Measurements from ENCODE around the gene FATE1.

The FATE1 gene

DNA sequence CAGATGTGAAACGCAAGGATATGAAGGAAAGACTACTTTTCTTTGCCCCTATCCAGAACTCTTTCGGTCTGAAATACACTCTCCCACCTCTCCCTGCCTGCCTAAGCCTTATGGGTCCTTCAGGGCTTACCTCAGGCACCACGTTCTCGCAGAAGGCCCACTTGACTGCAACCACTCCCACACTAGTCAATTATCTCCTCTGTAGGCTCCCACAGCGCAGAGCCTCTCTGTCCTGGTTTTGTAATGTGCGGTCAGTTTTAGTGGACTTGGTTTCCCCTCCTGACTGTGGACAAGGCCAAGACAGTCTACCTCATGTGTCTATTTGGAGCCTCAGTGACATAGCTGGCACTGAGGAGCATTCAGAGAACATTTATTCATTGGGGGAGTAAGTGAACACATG, 29.8 kb downstream of the FATE1 start:
- no peak for FAIRE-seq

DNA sequence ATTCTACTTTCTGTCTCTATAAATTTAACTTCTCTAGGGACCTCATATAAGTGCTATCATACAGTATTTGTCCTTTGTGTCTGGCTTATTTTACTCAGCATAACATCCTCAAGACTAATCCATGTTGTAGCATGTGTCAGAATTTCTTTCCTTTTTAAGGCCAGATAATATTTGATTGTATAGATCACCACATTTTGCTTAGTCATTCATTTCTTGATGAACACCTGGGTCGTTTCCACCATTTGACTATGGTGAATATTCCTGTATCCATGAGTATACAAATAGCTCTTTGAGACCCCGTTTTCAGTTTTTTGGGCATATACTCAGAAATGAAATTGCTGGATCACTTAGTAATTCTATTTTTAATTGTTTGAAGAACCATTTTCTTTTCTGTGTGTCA, 30.7 kb downstream of the FATE1 start:
- FAIRE-seq: no peak

DNA sequence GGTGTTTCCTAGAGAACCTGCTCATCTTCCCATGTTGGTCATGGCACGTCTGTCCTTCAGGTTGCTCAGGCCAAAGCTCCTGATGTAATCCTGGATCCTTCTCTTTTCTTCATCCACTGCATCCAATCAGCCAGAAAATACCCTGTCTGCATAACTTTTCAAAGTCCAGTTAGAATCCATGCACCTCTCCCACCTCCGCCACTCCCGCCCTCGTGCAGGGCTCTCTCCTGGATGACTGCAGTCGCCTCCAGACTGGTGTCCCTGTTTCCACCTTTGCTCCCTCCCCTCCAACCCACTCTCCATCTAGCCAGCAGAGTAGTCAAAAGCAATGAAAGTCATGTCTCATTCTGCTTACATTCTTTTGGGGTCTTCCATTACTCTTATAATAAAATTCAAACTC, 34.7 kb downstream of the FATE1 start:
- FAIRE-seq: no peak

DNA sequence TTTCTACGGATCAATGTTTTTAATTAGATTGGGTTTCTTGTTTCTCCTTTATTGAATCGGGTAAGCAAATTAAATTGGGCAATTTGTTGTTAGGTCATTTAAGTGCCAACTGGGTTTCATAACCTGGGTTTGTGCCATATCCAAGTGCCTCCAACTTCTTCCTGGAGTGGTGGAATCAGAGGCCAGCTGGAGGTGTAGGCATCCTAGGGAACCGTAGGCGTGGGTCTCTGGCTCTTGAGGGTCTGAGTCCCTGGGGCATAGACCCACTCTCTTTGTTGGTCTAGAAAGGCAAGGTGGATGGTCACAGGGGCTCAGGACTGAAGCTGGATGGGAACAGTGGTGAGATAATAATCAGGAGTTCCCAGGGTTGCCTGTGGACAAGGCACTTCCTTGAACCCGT, 37.0 kb downstream of the FATE1 start:
- FAIRE-seq: no peak

DNA sequence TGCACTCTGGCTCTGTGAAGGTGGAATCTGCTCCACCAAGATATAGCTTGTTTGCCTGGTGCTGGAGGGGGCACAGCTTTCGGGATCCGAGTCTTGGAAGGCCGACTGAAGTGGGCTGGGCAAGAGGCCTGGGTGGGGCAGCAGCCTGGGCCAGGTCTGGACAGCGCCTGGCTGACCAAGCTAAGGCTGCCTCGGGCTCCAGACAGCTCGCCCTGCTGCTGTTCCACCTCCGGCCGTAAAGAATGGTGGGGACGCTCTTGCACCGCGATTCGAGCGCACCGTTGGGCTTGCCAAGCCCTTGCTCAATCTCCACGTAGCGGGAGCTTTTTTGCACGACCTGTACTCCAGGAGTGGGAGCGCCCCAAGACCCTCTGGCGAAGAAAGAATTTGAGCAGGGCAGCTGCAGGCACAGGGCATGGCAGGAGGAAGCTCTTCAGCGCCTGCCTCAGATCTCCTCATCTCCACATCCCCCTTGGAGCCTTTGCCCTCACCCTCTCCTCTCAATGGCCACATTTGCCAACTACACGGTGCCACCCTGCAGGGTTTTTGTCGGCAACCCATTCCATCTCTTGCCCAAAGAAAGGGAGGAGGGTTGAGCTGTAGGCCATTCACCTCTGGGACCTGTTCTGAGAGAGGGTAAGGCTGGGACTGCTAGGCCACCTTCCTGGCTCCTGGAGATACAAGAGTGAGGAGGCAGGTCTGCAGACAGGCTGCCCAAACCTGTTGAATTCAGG, 37.6 kb downstream of the FATE1 start:
- FAIRE-seq: no peak

DNA sequence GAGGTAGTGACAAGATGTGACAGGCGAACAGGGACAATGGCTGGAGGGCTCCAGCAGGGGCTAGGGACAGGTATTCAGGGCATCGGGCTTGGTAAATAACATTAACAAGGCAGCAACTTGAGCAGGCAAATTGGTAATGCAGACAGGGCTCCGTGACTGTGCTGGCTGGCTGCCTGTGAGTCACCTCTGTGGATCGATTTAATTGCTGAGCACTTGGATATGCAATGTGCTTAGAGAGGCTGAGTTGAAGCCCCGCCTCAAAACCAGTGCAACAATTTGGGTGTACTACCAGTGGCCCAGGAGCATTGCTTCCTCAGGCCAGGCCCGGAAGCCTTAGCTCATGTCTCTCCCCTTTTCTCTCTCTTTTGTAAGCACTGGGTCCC, 38.2 kb downstream of the FATE1 start:
- FAIRE-seq: no peak

DNA sequence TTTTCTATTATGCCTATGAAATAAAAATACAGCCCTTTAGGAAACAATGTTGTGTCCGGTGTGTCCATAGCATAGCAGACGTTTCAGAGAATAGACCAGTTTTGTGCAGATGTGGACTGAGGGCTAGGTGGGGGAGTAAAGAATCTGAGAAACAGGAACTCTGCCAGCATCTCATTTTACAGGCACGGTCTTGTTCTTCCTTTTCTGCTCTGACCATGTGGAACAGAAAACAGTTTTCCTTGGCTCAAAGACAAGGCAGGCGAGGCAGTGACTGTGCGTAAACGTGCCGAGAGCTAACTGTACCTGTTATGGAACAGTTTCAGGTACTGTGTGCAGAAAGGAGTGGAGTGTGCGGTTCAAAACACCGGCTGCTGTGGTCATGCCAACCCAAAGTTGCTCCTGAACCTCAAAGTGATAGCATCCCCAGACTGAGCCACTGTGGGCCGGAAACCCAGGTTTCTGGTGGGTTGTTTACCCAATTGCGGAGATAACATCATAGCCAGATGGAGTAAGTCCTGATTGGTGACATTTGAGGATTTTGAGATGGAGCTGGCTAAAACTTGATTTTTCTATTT, 38.9 kb downstream of the FATE1 start:
- no peak for FAIRE-seq

DNA sequence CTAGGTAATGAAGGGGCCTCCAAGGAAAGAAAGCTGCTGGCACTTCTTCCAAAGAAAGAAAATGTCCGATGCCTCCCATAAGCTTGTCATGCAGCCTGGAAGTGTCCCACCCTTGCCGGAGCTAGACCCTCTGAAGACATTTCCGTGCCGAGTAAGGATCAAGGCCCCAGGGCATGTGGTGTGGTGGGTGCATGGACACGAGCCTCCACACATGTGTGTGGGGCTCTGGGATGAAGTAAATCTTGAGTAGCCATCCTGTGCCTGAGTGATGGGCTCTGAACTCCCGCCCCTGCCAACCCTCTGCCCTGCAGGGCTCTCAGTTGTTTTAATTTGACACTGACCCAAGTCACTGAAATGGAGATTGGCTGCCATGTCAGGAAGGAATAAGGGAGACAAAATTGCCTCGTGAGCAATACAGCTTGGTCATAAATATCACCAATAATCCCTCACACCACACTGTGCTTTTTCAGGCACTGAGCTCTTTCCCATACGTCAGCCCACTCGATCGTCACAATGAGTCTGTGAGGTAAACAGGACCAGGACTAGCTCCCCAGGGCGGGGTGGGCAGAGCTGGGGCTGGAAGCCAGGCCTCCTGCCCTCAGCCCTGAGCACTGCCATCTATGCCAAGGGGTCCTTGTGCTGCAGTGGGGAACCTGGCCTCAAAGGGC, 43.3 kb downstream of the FATE1 start:
- no peak for FAIRE-seq

DNA sequence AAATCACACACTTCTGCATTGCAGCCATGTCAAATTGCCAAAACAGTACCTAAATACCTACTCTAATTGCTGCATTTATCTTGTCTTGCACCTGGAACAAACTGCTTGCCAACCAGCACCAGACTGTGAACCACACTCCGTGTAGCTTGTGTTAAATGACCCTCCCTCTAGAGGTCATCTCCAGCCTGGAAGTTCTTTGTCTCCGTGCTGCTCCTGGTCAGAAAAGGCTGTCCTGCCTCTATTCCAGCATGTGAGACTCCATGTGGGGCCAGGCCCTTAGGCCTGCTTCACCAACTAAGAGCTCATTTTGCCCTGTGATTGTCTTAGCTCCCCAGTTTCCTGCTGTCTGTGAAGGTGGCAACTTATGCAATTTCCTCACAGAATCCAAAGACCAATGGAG, 47.0 kb downstream of the FATE1 start:
- FAIRE-seq: no peak

DNA sequence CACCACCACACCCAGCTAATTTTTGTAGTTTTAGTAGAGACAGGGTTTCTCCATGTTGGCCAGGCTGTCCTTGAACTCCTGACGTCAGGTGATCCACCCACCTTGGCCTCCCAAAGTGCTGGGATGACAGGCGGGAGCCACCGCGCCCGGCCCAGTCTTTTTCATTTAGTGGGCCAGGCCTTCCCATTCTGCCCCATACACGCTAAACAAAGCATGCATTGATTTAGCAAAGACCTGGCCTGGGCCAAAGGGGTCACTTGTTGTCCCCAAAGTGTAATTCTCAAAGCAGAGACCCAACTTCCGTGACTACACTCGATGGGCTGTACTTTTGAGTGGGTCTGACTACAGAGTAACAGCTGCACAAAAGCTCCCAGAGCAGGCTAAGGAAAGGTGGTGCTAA, 47.9 kb downstream of the FATE1 start:
- no peak for FAIRE-seq

DNA sequence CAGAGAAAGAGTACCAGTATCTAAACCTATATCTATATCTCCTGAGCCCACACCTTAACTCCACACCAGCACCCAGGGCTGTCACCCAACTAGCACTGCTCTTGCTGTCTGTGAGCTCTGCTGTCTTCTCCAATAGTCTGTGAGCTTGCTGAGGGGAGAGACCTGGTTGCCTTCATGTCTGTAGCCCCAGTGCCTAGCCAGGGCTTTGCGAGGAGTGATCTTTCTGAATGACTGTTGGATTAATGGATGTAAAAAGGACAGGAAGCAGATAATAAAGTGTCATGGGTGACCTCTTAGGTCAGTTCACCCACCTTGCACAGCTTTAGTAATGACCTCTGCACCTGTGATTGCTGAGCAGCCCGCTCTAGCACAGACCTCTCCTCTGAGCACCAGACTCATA, 49.2 kb downstream of the FATE1 start:
- no peak for FAIRE-seq

DNA sequence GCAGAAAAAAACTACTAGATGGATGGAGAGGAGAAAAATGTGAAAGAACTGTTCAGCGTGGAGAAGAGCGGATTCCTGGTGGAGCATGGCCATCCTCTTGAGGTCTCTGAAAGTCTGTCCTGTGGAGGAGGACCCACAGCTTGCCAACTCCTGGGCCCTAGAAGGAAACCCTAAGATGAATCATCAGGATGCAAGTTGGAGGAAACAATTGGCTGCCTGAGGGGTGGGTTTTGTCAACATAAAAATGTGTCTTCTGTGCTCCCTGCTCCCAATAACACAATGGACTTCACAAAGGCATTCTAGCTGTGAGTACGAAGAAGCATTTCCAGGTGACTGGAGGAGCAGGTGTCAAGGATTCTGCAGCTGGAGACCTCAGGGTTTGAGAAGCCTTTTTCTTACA, 55.9 kb downstream of the FATE1 start:
- no peak for FAIRE-seq

All from G401.6 (cell line).